ENCODE measurements around the gene BLM. TPM values are rescaled to one million over a fixed set of nuclear protein-coding genes. Genes with fewer than 3 reads are reported as not detected.
"Not testable (repeated sequence)": the region's sequence is repeated elsewhere in the genome, so short reads cannot be mapped to it uniquely, and the experiment has no call there.

Gene BLM
- total RNA-seq (2021), result 41.3 and 43.4 TPM in 2 replicates
- long read RNA-seq, full-length matches to known transcripts, result 64 of 176 reads
- long read RNA-seq, partial matches to known transcripts, result 94 of 176 reads
- long read RNA-seq, other reads (novel, unspliced or antisense), result 18 of 176 reads

DNA sequence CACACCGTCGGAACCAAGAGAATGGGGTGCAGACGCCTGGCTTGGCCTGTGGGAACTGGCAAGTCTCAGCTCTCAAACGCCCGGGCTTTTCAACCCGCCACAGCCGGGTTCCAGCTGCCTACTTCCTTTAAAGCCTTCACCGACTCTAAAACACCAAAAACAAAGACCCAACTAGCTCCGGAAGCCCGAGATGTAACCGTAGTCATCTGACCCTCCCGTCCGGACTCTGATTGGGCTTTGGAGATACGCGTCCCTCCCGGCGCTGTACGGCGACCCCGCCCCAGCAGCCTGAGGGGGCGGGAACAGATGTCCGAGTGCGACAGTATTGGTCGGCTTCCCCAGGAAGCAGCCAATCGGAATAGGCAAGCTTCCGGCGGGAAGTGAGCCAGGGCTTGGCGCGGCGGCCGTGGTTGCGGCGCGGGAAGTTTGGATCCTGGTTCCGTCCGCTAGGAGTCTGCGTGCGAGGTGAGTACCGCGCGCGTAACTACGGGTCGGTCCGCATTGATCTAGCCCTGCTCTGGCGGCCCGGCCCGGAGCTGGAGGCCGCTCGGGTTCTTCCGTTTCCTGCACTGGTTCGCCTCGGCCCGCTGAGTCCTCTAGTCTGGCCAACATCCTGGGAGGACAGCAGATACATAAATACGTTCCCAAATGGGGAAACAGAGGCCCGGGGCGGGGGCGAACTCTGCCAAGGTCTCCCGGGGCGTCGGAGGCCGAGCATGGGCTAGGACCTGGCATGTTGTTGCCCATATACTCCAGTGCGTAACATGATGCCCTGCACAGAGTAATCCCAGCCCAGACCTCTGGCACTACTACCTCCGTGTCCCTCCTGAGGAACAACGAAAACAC is at the start of gene BLM:
TSS of gene BLM (plus strand) at position 371 of the 846 bp plus-strand sequence. CDS start 30,047 bp downstream, outside the sequence.
- no peak within 1 kb of the TSS for H4K91ac ChIP-seq (ENCODE audit: insufficient read length, low read depth, low read length)
- H3K56ac ChIP-seq (ENCODE audit: insufficient read length, low read depth, low read length), result peak within 1 kb of the TSS; percentile 99
- peak within 1 kb of the TSS; percentile 93 for H3K14ac ChIP-seq (ENCODE audit: insufficient read depth, low read length)
- H3K18ac ChIP-seq (ENCODE audit: insufficient read length, low read depth, low read length), result peak within 1 kb of the TSS; percentile 93
- peaks cover 2% of the 10 kb centered on the region; the same call in 1 of the 2 replicates for H3K4me1 ChIP-seq (ENCODE audit: insufficient read depth, low read length)
- TF ChIP-seq, protein P1, sequence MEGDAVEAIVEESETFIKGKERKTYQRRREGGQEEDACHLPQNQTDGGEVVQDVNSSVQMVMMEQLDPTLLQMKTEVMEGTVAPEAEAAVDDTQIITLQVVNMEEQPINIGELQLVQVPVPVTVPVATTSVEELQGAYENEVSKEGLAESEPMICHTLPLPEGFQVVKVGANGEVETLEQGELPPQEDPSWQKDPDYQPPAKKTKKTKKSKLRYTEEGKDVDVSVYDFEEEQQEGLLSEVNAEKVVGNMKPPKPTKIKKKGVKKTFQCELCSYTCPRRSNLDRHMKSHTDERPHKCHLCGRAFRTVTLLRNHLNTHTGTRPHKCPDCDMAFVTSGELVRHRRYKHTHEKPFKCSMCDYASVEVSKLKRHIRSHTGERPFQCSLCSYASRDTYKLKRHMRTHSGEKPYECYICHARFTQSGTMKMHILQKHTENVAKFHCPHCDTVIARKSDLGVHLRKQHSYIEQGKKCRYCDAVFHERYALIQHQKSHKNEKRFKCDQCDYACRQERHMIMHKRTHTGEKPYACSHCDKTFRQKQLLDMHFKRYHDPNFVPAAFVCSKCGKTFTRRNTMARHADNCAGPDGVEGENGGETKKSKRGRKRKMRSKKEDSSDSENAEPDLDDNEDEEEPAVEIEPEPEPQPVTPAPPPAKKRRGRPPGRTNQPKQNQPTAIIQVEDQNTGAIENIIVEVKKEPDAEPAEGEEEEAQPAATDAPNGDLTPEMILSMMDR (conservative IDR thresholded peaks at IDR 0.05), result peak; percentile 56
- Mint-ChIP-seq H3K9me3 (no peaks in the 10 kb centered on the region), H3K27ac (peak within 1 kb of the TSS; percentile 96 to 99 (median 99)), H3K36me3 (ENCODE audit: insufficient read depth in 1 of 3, low read depth in 3 of 3) (peaks cover 0 to 23% (median 15%) of the 10 kb centered on the region in 3 experiments; a peak in 6 of 7 replicates), H3K27me3 (ENCODE audit: low read depth) (no peaks in the 10 kb centered on the region), H3K4me1 (peaks cover 18 to 20% of the 10 kb centered on the region in 2 experiments), H3K4me3 (peak within 1 kb of the TSS; percentile 97 to 99)
- no peaks in the 10 kb centered on the region for H3K79me1 ChIP-seq (ENCODE audit: insufficient read depth, low read depth, low read length, poor library complexity, severe bottlenecking)
- H3K9me3 ChIP-seq (ENCODE audit: control insufficient read depth, low read depth, low read length), result no peaks in the 10 kb centered on the region
- peak within 1 kb of the TSS; percentile 90 for H3K27ac ChIP-seq (ENCODE audit: insufficient read length, low read depth, low read length)
- peaks cover 16% of the 10 kb centered on the region; the same call in 1 of the 2 replicates for H3K79me2 ChIP-seq (ENCODE audit: insufficient read depth, low read length)
- WGBS (ENCODE audit: extremely low coverage, insufficient read length, low lambda C conversion rate), result no CpG with 5 or more reads among the region's 65 CpGs
- H2BK20ac ChIP-seq (ENCODE audit: low read depth, low read length, poor library complexity, severe bottlenecking), result no peak within 1 kb of the TSS
- H3K23me2 ChIP-seq (ENCODE audit: insufficient read length, low read depth, low read length, poor library complexity, severe bottlenecking), result peaks cover 10% of the 10 kb centered on the region
- H3K23ac ChIP-seq (ENCODE audit: insufficient read length, low read depth, low read length), result no peak within 1 kb of the TSS
- H2BK12ac ChIP-seq (ENCODE audit: insufficient read length, low read depth, low read length), result no peak within 1 kb of the TSS
- H3T11ph ChIP-seq (ENCODE audit: low read length), result no peak within 1 kb of the TSS
- no peak within 1 kb of the TSS; the same call in 1 of the 2 replicates for H3K4ac ChIP-seq (ENCODE audit: low read depth, low read length)
- H2BK120ac ChIP-seq (ENCODE audit: low read depth, low read length, poor library complexity, severe bottlenecking), result no peak within 1 kb of the TSS
- H2AFZ ChIP-seq (ENCODE audit: low read length), result peak within 1 kb of the TSS; percentile 40
- H4K8ac ChIP-seq (replicated peaks; ENCODE audit: insufficient read length, low read depth, low read length), result no peak within 1 kb of the TSS
- H2BK15ac ChIP-seq (ENCODE audit: low read depth, low read length), result no peak within 1 kb of the TSS
- peak within 1 kb of the TSS; percentile 100 for H3K9ac ChIP-seq (ENCODE audit: extremely low read depth, insufficient read length, low read length)
- H3K27me3 ChIP-seq (ENCODE audit: insufficient read depth, low read length), result no peaks in the 10 kb centered on the region
- H4K5ac ChIP-seq (ENCODE audit: insufficient read length, low read depth, low read length), result peak within 1 kb of the TSS; percentile 97
- peak; percentile 98 for DNase-seq
- no peak within 1 kb of the TSS for H2AK5ac ChIP-seq (ENCODE audit: insufficient read length, low read length)
- peaks cover 3% of the 10 kb centered on the region for H4K20me1 ChIP-seq (ENCODE audit: control insufficient read depth, insufficient read depth, insufficient read length)
- peak within 1 kb of the TSS; percentile 77 for H2BK5ac ChIP-seq (ENCODE audit: insufficient read length, low read length)
- peak within 1 kb of the TSS; percentile 96 for H3K4me2 ChIP-seq (ENCODE audit: insufficient read depth, insufficient read length, low read length)

DNA sequence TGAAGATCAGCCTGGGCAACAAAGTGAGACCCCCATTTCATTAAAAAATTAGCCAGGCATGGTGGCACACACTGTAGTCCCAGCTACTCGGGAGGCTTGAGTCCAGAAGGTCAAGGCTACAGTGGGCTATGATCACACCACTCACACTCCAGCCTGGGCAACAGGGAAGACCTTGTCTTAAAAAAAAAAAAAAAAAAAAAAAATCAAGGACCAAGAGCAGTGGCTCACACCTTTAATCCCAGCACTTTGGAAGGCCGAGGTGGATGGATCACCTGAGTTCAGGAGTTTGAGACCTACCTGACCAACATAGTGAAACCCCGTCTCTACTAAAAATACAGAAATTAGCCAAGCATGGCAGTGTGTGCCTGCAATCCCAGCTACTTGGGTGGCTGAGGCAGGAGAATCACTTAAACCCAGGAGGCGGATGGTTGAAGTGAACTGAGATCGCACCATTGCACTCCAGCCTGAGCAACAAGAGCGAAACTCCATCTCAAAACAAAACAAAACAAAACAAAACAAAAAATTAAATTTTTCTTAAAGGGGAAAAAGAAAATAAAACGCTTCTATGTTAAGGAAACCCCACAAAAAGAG is 49.3 kb upstream of the BLM start:
- H4K20me1 ChIP-seq (ENCODE audit: control insufficient read depth, insufficient read depth, insufficient read length); H3K4me2 ChIP-seq (ENCODE audit: insufficient read depth, insufficient read length, low read length); H3K9me3 Mint-ChIP-seq; H3K79me1 ChIP-seq (ENCODE audit: insufficient read depth, low read depth, low read length, poor library complexity, severe bottlenecking); H3K4me3 Mint-ChIP-seq; H3K36me3 Mint-ChIP-seq (ENCODE audit: insufficient read depth in 1 of 3, low read depth in 3 of 3); H3K4me1 Mint-ChIP-seq; H2AK5ac ChIP-seq (ENCODE audit: insufficient read length, low read length); H2BK20ac ChIP-seq (ENCODE audit: low read depth, low read length, poor library complexity, severe bottlenecking); H4K91ac ChIP-seq (ENCODE audit: insufficient read length, low read depth, low read length); H4K8ac ChIP-seq (replicated peaks; ENCODE audit: insufficient read length, low read depth, low read length); H3K79me2 ChIP-seq (ENCODE audit: insufficient read depth, low read length); H3K27me3 Mint-ChIP-seq (ENCODE audit: low read depth); H3K9me3 ChIP-seq (ENCODE audit: control insufficient read depth, low read depth, low read length); H2BK15ac ChIP-seq (ENCODE audit: low read depth, low read length); H3T11ph ChIP-seq (ENCODE audit: low read length); H3K27ac ChIP-seq (ENCODE audit: insufficient read length, low read depth, low read length); H3K9ac ChIP-seq (ENCODE audit: extremely low read depth, insufficient read length, low read length); H3K4me1 ChIP-seq (ENCODE audit: insufficient read depth, low read length); H3K4ac ChIP-seq (ENCODE audit: low read depth, low read length); H3K27me3 ChIP-seq (ENCODE audit: insufficient read depth, low read length); H2BK120ac ChIP-seq (ENCODE audit: low read depth, low read length, poor library complexity, severe bottlenecking); H3K23ac ChIP-seq (ENCODE audit: insufficient read length, low read depth, low read length); H4K5ac ChIP-seq (ENCODE audit: insufficient read length, low read depth, low read length); H3K18ac ChIP-seq (ENCODE audit: insufficient read length, low read depth, low read length); H2AFZ ChIP-seq (ENCODE audit: low read length); H2BK5ac ChIP-seq (ENCODE audit: insufficient read length, low read length); H3K27ac Mint-ChIP-seq; DNase-seq; H3K56ac ChIP-seq (ENCODE audit: insufficient read length, low read depth, low read length); H2BK12ac ChIP-seq (ENCODE audit: insufficient read length, low read depth, low read length); H3K23me2 ChIP-seq (ENCODE audit: insufficient read length, low read depth, low read length, poor library complexity, severe bottlenecking); H3K14ac ChIP-seq (ENCODE audit: insufficient read depth, low read length): not testable (repeated sequence)
- WGBS (ENCODE audit: extremely low coverage, insufficient read length, low lambda C conversion rate), result no CpG with 5 or more reads among the region's 7 CpGs

All from H9 (cell line).